HepG2 (cell line): Measurements from ENCODE around the gene UBE4A. TPM values are rescaled to one million over a fixed set of nuclear protein-coding genes. Genes with fewer than 3 reads are reported as not detected.

Source experiments
- ATAC-seq: fragments of 200-7000 bp; cut with Tn5 transposase; 3 replicates; pipeline ENCODE4 v1.9.1; 2020; ENCODE audit warnings: mild to moderate bottlenecking, moderate library complexity
- BruUV-seq: library from RNA; stranded (reverse); fragments of 400-500 nt; replicated peaks from 2 replicates; lab custom pipeline; 2021; lab: Mats Ljungman, UMichigan
- CTCF ChIA-PET: fragments of 300-600 bp; formaldehyde crosslinking; extraction: SDS; loops from one replicate; lab custom pipeline; 2021; ENCODE audit warnings: low total read pairs, inconsistent platforms, low intra/inter-chr PET ratio; lab: Yijun Ruan, JAX
- POLR2A ChIA-PET: fragments of 350-600 bp; sonication (Branson Sonifier 250); formaldehyde crosslinking; loops from one replicate; lab custom pipeline; 2020; ENCODE audit warnings: antibody characterized with exemption, inconsistent platforms; lab: Yijun Ruan, JAX
- DNase-seq: peaks from one replicate; pipeline ENCODE4 v3.0.0-alpha.2; 2015; ENCODE audit warnings: low spot score
- FAIRE-seq: peaks from 3 replicates; lab custom pipeline; 2011; peaks lifted over from hg19 to GRCh38; lab: Jason Lieb, UNC
- H2AFZ ChIP-seq: one replicate; pipeline ENCODE4 v1.6.1; 2011; ENCODE audit warnings: low read length, inconsistent platforms
- H3K27ac ChIP-seq: fragments of 300-600 bp; 3 replicates; pipeline ENCODE4 v1.8.0; 2011; ENCODE audit warnings: mixed run types, mild to moderate bottlenecking, mixed read lengths, low read length, inconsistent platforms; ENCODE audit not compliant: insufficient read depth; ENCODE audit errors: extremely low read length
- H3K27me3 ChIP-seq, 2 experiments: fragments of 200-600 bp in 1 of 2; 2 replicates in 1 of 2; 3 replicates in 1 of 2; pipeline versions ENCODE4 v1.6.0 to v1.8.0; 2011; ENCODE audit warnings: low read length in 2 of 2, mild to moderate bottlenecking in 2 of 2, moderate library complexity in 2 of 2, inconsistent platforms in 1 of 2; ENCODE audit not compliant: insufficient read depth in 2 of 2, control insufficient read depth in 1 of 2
- H3K36me3 ChIP-seq, 2 experiments: fragments of 200-600 bp in 1 of 2; replicated peaks in 1 of 2; 2 replicates in 1 of 2; 3 replicates in 1 of 2; pipeline versions ENCODE4 v1.5.1 to v1.8.0; 2011; ENCODE audit warnings: low read length in 2 of 2, inconsistent platforms in 1 of 2; ENCODE audit not compliant: insufficient read depth in 2 of 2, control insufficient read depth in 1 of 2
- H3K4me1 ChIP-seq: 2 replicates; pipeline ENCODE4 v1.5.1; 2012; ENCODE audit warnings: low read length, inconsistent platforms; ENCODE audit not compliant: insufficient read depth
- H3K4me2 ChIP-seq: 2 replicates; pipeline ENCODE4 v1.6.0; 2011; ENCODE audit warnings: low read depth, low read length, inconsistent platforms
- H3K4me3 ChIP-seq, 3 experiments: fragments of 200-600 bp in 1 of 3; sonication (generic), shearing (Covaris generic) in 1 of 3; replicated peaks in 1 of 3; 2 replicates each; pipeline ENCODE4 v1.5.1; 2011 to 2016; ENCODE audit warnings: low read length in 3 of 3, inconsistent platforms in 2 of 3, low read depth in 2 of 3, mild to moderate bottlenecking in 2 of 3, control low read depth in 1 of 3, mixed read lengths in 1 of 3; ENCODE audit not compliant: insufficient read depth in 1 of 3
- H3K79me2 ChIP-seq: one replicate; pipeline ENCODE4 v1.6.1; 2011; ENCODE audit warnings: low read length, inconsistent platforms; ENCODE audit not compliant: insufficient read depth
- H3K9ac ChIP-seq: 2 replicates; pipeline ENCODE4 v1.6.0; 2011; ENCODE audit warnings: mild to moderate bottlenecking, low read depth, low read length, inconsistent platforms; ENCODE audit not compliant: insufficient read depth
- H3K9me3 ChIP-seq: 2 replicates; pipeline ENCODE4 v1.5.1; 2012; ENCODE audit warnings: mild to moderate bottlenecking, low read length
- H4K20me1 ChIP-seq: 2 replicates; pipeline ENCODE4 v1.6.0; 2011; ENCODE audit warnings: inconsistent platforms, mild to moderate bottlenecking, low read length, moderate library complexity; ENCODE audit not compliant: insufficient read depth
- BORCS8-MEF2B ChIP-seq: sonication (generic); formaldehyde crosslinking; IDR thresholded peaks from 2 replicates; pipeline ENCODE4 v1.8.0; 2022; ENCODE audit warnings: mild to moderate bottlenecking, missing genetic modification reagents
- DR1 ChIP-seq: sonication (generic); formaldehyde crosslinking; IDR thresholded peaks from 2 replicates; pipeline ENCODE4 v1.8.0; 2021; ENCODE audit warnings: mild to moderate bottlenecking, missing genetic modification reagents, inconsistent platforms
- FOXO1 ChIP-seq: sonication (generic); formaldehyde crosslinking; IDR thresholded peaks from 2 replicates; pipeline ENCODE4 v1.4.0; 2020; ENCODE audit warnings: missing genetic modification reagents
- KAT8 ChIP-seq: IDR thresholded peaks from 2 replicates; pipeline ENCODE4 v1.6.1; 2016; ENCODE audit warnings: missing genetic modification reagents, missing compliant biosample characterization
- KIAA2018 ChIP-seq: sonication (generic); formaldehyde crosslinking; IDR thresholded peaks from 2 replicates; pipeline ENCODE4 v1.5.0; 2020; ENCODE audit warnings: mild to moderate bottlenecking, missing genetic modification reagents, borderline replicate concordance
- POGZ ChIP-seq: sonication (generic); formaldehyde crosslinking; IDR thresholded peaks from 2 replicates; pipeline ENCODE4 v1.4.0; 2020; ENCODE audit warnings: mild to moderate bottlenecking, missing genetic modification reagents
- SIN3B ChIP-seq: fragments of 150-350 bp; IDR thresholded peaks from 2 replicates; pipeline ENCODE4 v1.6.1; 2014; ENCODE audit warnings: low read length
- TBX2 ChIP-seq: sonication (generic); formaldehyde crosslinking; IDR thresholded peaks from 2 replicates; pipeline ENCODE4 v1.5.0; 2020; ENCODE audit warnings: missing genetic modification reagents, mild to moderate bottlenecking, borderline replicate concordance
- ZHX1 ChIP-seq: sonication (generic); formaldehyde crosslinking; IDR thresholded peaks from 2 replicates; pipeline ENCODE4 v1.8.1; 2022; ENCODE audit warnings: low read depth, mild to moderate bottlenecking, missing genetic modification reagents
- ZNF121 ChIP-seq: sonication (generic); formaldehyde crosslinking; IDR thresholded peaks from 2 replicates; pipeline ENCODE4 v1.5.0; 2020; ENCODE audit warnings: mild to moderate bottlenecking, missing genetic modification reagents
- ZNF317 ChIP-seq: sonication (generic); formaldehyde crosslinking; IDR thresholded peaks from 2 replicates; pipeline ENCODE4 v1.5.0; 2020; ENCODE audit warnings: mild to moderate bottlenecking, missing genetic modification reagents
- ZNF557 ChIP-seq: sonication (generic); formaldehyde crosslinking; IDR thresholded peaks from 2 replicates; pipeline ENCODE4 v1.4.0; 2020; ENCODE audit warnings: missing genetic modification reagents
- ZNF761 ChIP-seq: sonication (generic); formaldehyde crosslinking; conservative IDR thresholded peaks from 2 replicates; pipeline ENCODE4 v1.4.0; 2020; ENCODE audit warnings: mild to moderate bottlenecking, missing genetic modification reagents
- ZNF772 ChIP-seq: sonication (generic); formaldehyde crosslinking; IDR thresholded peaks from 2 replicates; pipeline ENCODE4 v1.5.0; 2020; ENCODE audit warnings: mild to moderate bottlenecking, missing genetic modification reagents
- in situ Hi-C: cut with HindIII; loops from 2 replicates; pipeline ENCODE4 v1.10.0; 2017; ENCODE audit warnings: low pct_unique_long_range_greater_than_20kb; ENCODE audit not compliant: extremely low pct_ligation_motif_present
- intact Hi-C: fragments of 100-400 bp; cut with micrococcal nuclease; formaldehyde crosslinking; loops from one replicate; pipeline ENCODE4 v1.10.0; 2022; ENCODE audit not compliant: unreplicated experiment
- polyA plus RNA-seq, 8 experiments: library from polyadenylated mRNA; depleted of rRNA in 3 of 8; stranded (reverse) in 7 of 8; unstranded in 1 of 8; fragments of >200 nt; fragmentation: Illumina TruSeq in 4 of 8; extraction: Trizol in 4 of 8; gene quantifications; 2 replicates each; pipeline versions ENCODE4 v1.2.1 to v1.2.3, GENCODE V29; 2011 to 2016; ENCODE audit warnings: low read depth in 4 of 8, missing spikeins in 1 of 8, mixed read lengths in 1 of 8; ENCODE audit not compliant: insufficient read depth in 1 of 8
- total RNA-seq, 5 experiments: library from RNA; depleted of rRNA; stranded (reverse); fragments of >200 nt; fragmentation: Illumina TruSeq; extraction: Trizol; gene quantifications; 2 replicates each; pipeline ENCODE4 v1.2.3, GENCODE V29; 2016; ENCODE audit warnings: low read depth in 1 of 5

UBE4A gene
- total and polyA plus RNA-seq, 2 of the 13 experiments (the other 11 are each of a cell fraction or from before 2014, with no cell fraction given), result 15.1 to 32.7 TPM

GRCh38 chr11:118447423-118447822 lies 88.0 kb downstream of the UBE4A start (continued):
- no peak for TF ChIP-seq ZNF121 (CRISPR knock-in tag)
- no peak for TF ChIP-seq ZNF317 (CRISPR knock-in tag)
- no peak for TF ChIP-seq POGZ
- no peak for TF ChIP-seq SIN3B
- TF ChIP-seq ZNF772 (CRISPR knock-in tag), result no peak
- TF ChIP-seq BORCS8-MEF2B (CRISPR knock-in tag), result no peak
- TF ChIP-seq, all 625 proteins: peak for 0

- no TSS peak for BruUV-seq
- intact Hi-C loops, result no loop called here
- peaks cover 14% of the 10 kb centered on the region for H4K20me1 ChIP-seq
- TF ChIP-seq ZNF557 (no peak), ZNF761 (CRISPR knock-in tag) (no peak), KIAA2018 (CRISPR knock-in tag) (no peak), DR1 (CRISPR knock-in tag) (no peak), TBX2 (CRISPR knock-in tag) (no peak), FOXO1 (no peak), KAT8 (CRISPR knock-in tag) (no peak), ZHX1 (CRISPR knock-in tag) (no peak)
Observed at GRCh38 chr11:118448294-118448693, 88.9 kb downstream of the UBE4A start.

More at GRCh38 chr11:118448294-118448693, 88.9 kb downstream of the UBE4A start:
- peaks cover 16% of the 10 kb centered on the region for H3K4me1 ChIP-seq
- H3K9me3 ChIP-seq, result no peaks in the 10 kb centered on the region
- H3K36me3 ChIP-seq, result peaks cover 3 to 21% of the 10 kb centered on the region in 2 experiments; a peak in 4 of 5 replicates
- no peak overlapping the region for H3K9ac ChIP-seq
- no peak overlapping the region for H3K4me2 ChIP-seq
- no peak for FAIRE-seq
- DNase-seq, result no peak
- ChIA-PET CTCF (no interaction called here), POLR2A (interaction anchor here (1.3 kb wide), 1 partner anchor 12 kb away, joined by 4 read pairs; the partner anchor contains the start of gene KMT2A)
- H3K27me3 ChIP-seq, result no peaks in the 10 kb centered on the region
- in situ Hi-C loops, result no loop called here
- ATAC-seq, result no peak
- H2AFZ ChIP-seq, result no peak overlapping the region
- peaks cover 69% of the 10 kb centered on the region for H3K79me2 ChIP-seq
- no peak overlapping the region for H3K27ac ChIP-seq
- H3K4me3 ChIP-seq, result no peak overlapping the region
